Parathyroid adenoma (tissue), 2 donors: Measurements from ENCODE around the gene TBC1D5.

Experiments
- H2AFZ ChIP-seq: fragments of 300-600 bp; sonication (generic); one replicate; pipeline ENCODE4 v1.7.0; 2017; ENCODE audit warnings: antibody characterized with exemption, mild to moderate bottlenecking
- H3K27ac ChIP-seq: fragments of 300-600 bp; sonication (generic); one replicate; pipeline ENCODE4 v1.7.0; 2017
- H3K27me3 ChIP-seq: fragments of 300-600 bp; sonication (generic); one replicate; pipeline ENCODE4 v1.7.0; 2017; ENCODE audit warnings: low read length; ENCODE audit not compliant: control insufficient read depth, insufficient read depth
- H3K36me3 ChIP-seq: fragments of 300-600 bp; sonication (generic); one replicate; pipeline ENCODE4 v1.7.0; 2017; ENCODE audit warnings: low read length; ENCODE audit not compliant: control insufficient read depth, insufficient read depth
- H3K4me1 ChIP-seq: fragments of 300-600 bp; sonication (generic); one replicate; pipeline ENCODE4 v1.7.0; 2017; ENCODE audit warnings: control low read depth
- H3K4me2 ChIP-seq: fragments of 300-600 bp; sonication (generic); one replicate; pipeline ENCODE4 v1.7.0; 2017; ENCODE audit warnings: low read length
- H3K4me3 ChIP-seq: fragments of 300-600 bp; sonication (generic); one replicate; pipeline ENCODE4 v1.7.0; 2017; ENCODE audit warnings: low read depth, low read length
- H3K79me2 ChIP-seq: fragments of 300-600 bp; sonication (generic); one replicate; pipeline ENCODE4 v1.7.0; 2017; ENCODE audit warnings: control low read depth
- H3K9ac ChIP-seq: fragments of 300-600 bp; sonication (generic); one replicate; pipeline ENCODE4 v1.7.0; 2017; ENCODE audit warnings: mild to moderate bottlenecking
- H3K9me3 ChIP-seq: fragments of 300-600 bp; sonication (generic); one replicate; pipeline ENCODE4 v1.7.0; 2017; ENCODE audit warnings: low read length; ENCODE audit not compliant: control insufficient read depth
- CTCF ChIP-seq: fragments of 300-600 bp; sonication (generic); IDR thresholded peaks from one replicate; pipeline ENCODE4 v1.7.0; 2017; ENCODE audit warnings: antibody characterized with exemption, mild to moderate bottlenecking
- donor health status: primary hyperparathyroidism.

The TBC1D5 gene

GRCh38 chr3:17571686-17572085, 170.7 kb downstream of the TBC1D5 start:
- no peak overlapping the region for H3K4me3 ChIP-seq
- H3K79me2 ChIP-seq, result no peaks in the 10 kb centered on the region
- H3K9ac ChIP-seq, result no peak overlapping the region
- H3K27me3 ChIP-seq, result no peaks in the 10 kb centered on the region
- no peak for TF ChIP-seq CTCF
- no peaks in the 10 kb centered on the region for H3K36me3 ChIP-seq
- no peak overlapping the region for H2AFZ ChIP-seq
- no peak overlapping the region for H3K27ac ChIP-seq
- H3K4me2 ChIP-seq, result no peak overlapping the region
- H3K4me1 ChIP-seq, result peaks cover 4% of the 10 kb centered on the region
- H3K9me3 ChIP-seq, result no peaks in the 10 kb centered on the region

GRCh38 chr3:17562845-17563244, 179.6 kb downstream of the TBC1D5 start:
- Histone ChIP-seq H3K27ac (no peak overlapping the region), H3K4me1 (no peaks in the 10 kb centered on the region), H2AFZ (no peak overlapping the region), H3K36me3 (no peaks in the 10 kb centered on the region), H3K9me3 (no peaks in the 10 kb centered on the region), H3K79me2 (no peaks in the 10 kb centered on the region), H3K9ac (no peak overlapping the region), H3K4me3 (no peak overlapping the region), H3K4me2 (no peak overlapping the region), H3K27me3 (no peaks in the 10 kb centered on the region)
- no peak for TF ChIP-seq CTCF

- Histone ChIP-seq H3K4me2 (no peak overlapping the region), H3K9ac (no peak overlapping the region), H3K27me3 (no peaks in the 10 kb centered on the region), H3K9me3 (no peaks in the 10 kb centered on the region), H2AFZ (no peak overlapping the region), H3K79me2 (no peaks in the 10 kb centered on the region), H3K4me1 (no peaks in the 10 kb centered on the region), H3K4me3 (no peak overlapping the region), H3K27ac (no peak overlapping the region), H3K36me3 (no peaks in the 10 kb centered on the region)
- TF ChIP-seq CTCF, result no peak
Observed at GRCh38 chr3:17558565-17558964, 183.9 kb downstream of the TBC1D5 start.

GRCh38 chr3:17557749-17558463, 184.5 kb downstream of the TBC1D5 start:
- no peak for TF ChIP-seq CTCF
- H3K9me3 ChIP-seq, result no peaks in the 10 kb centered on the region
- H3K9ac ChIP-seq, result no peak overlapping the region
- H3K4me2 ChIP-seq, result no peak overlapping the region
- H2AFZ ChIP-seq, result no peak overlapping the region
- H3K27me3 ChIP-seq, result no peaks in the 10 kb centered on the region
- H3K79me2 ChIP-seq, result no peaks in the 10 kb centered on the region
- H3K36me3 ChIP-seq, result no peaks in the 10 kb centered on the region
- no peak overlapping the region for H3K4me3 ChIP-seq
- H3K27ac ChIP-seq, result no peak overlapping the region
- peaks cover 3% of the 10 kb centered on the region for H3K4me1 ChIP-seq

- no peak for TF ChIP-seq CTCF
- H3K79me2 ChIP-seq, result no peaks in the 10 kb centered on the region
- H3K4me2 ChIP-seq, result no peak overlapping the region
- H3K27me3 ChIP-seq, result no peaks in the 10 kb centered on the region
- H3K4me1 ChIP-seq, result peaks cover 5% of the 10 kb centered on the region
- no peak overlapping the region for H3K4me3 ChIP-seq
- H3K36me3 ChIP-seq, result no peaks in the 10 kb centered on the region
- H3K9me3 ChIP-seq, result no peaks in the 10 kb centered on the region
- no peak overlapping the region for H3K9ac ChIP-seq
- H2AFZ ChIP-seq, result no peak overlapping the region
- no peak overlapping the region for H3K27ac ChIP-seq
Observed at GRCh38 chr3:17555525-17555924, 186.9 kb downstream of the TBC1D5 start.
